ENCODE results near the gene FAM120A.
"Not testable (repeated sequence)": the region's sequence is repeated elsewhere in the genome, so short reads cannot be mapped to it uniquely, and the experiment has no call there.

FAM120A gene

GRCh38 chr9:93512170-93512812, 60.8 kb downstream of the FAM120A start:
- not testable (repeated sequence) for DNase-seq

DNA sequence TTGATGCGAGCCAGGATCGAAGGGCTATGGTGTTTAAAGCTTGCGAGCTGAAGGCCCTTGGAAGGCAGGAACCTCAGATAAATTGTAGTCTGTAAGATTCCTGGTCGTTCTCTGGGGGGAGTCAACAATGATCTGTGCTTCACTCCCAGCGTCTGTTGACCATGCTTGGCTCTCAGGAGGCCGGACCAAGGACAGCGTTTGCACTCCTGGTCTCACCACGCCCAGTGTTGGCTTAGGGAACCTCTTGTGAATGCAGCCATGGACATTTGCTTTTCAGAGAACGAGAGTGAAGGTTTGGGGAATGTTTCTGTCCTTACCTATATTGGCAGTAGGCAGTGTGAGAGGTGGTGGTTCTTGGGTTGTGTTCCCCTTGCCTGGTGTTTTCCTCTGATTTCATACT, 62.1 kb downstream of the FAM120A start:
- no peak for DNase-seq

DNA sequence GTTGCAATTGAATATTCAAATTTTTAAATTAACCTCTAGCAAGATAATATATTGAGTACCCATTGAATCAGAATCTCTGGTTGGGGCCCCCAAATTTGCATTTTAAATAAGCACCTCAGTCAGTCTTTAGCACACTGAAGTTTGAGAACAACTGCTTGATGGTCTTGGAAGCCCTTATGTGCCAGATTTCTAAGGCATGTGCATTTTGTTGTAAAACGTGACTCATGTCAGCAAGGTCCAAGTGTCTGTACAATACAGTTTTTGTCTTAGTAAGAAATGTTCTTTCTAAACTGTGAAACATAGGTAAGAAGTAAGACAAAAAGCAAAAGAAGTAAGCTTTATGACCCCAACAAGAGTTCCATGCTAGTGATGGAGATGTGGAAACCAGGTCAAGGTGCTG, 65.8 kb downstream of the FAM120A start:
- DNase-seq, result no peak

DNA sequence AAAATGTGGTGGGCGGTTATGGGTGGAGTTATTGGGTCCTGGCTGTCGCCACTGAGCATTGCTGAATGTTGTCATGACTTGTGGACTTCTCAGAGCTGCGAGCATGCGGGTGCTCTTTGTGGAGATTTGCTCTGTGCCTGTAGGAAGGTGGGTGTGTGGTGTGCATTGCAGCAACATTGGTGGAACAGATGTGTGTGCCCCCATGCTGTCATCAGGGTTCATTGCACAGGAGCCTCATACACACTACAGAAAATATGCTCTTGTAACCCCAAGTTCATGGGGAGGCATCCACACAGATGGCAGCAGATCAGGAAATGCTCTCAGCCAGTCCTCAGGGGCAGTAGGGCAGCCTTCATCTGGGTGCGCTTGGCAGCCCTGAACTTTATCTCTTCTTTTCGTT, 69.0 kb downstream of the FAM120A start:
- no peak for DNase-seq

DNA sequence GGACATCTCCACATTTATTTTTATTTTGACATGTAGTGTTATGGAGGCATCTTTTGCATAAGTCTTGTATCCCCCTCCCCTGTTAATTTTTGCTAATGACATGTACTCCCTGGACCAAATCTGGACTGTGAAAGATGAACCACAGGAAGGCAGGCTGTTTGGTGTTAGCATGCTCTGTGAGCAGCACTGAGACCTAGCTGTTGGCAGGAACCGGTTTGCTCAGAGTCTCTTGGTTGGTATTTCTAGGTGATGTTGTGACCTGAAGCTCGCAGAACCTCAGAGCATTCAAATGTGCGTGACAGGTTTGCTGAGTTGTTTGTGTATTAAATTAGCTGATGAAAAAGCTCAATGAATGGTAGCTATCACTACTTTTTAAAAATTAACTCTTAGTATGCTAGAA, 71.3 kb downstream of the FAM120A start:
- no peak for DNase-seq

DNA sequence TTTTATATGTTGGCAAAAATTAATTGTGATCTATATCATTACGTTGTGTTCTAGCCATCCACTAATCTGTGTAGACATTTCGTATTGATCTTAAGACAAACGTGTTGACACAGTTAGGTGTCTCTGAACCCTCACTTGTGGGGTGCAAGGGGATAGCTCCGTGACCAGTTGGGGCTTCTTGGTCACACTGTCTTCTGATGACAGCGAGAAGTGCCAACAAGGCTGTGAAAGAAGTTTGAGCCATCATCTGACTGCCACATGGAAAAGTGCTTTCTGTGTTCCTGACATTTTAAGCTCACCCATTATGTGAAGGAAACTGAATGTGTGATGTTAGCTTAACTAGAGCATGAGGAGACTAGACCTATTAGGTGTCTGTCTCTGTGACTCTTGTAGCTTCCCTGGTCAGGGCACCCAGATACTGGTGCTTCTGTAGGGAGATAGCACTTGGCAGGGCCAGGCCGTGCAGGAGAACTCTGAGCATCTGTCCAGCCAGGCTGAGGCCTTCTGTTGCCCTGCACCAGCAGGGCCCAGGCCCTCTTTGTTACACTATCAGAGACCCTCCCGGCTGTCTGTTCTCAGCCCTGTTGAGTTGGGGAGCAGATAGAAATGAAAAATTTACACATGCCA, 72.1 kb downstream of the FAM120A start:
- DNase-seq, result no peak

DNA sequence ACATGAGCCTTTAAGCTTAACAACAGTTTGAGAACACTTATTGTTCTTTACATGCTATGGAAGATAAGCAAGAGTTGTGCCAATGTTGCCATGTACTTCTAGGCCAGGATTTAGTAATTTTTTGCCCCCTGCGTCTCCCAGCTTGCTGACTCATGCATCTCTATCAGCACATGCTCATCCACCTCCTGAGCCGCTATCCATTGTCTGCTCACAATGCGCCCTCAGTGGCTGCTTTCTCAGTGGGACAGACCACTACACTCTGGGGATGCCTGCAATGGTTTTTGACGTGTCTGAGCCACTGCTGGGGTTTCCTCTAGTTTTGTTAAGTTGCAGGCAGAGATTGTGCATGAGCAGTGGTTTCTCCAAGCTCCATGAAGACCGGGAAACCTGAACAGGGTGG, 74.0 kb downstream of the FAM120A start:
- DNase-seq, result no peak

- DNase-seq, result no peak
Measured at GRCh38 chr9:93531374-93531773, 79.9 kb downstream of the FAM120A start.

DNA sequence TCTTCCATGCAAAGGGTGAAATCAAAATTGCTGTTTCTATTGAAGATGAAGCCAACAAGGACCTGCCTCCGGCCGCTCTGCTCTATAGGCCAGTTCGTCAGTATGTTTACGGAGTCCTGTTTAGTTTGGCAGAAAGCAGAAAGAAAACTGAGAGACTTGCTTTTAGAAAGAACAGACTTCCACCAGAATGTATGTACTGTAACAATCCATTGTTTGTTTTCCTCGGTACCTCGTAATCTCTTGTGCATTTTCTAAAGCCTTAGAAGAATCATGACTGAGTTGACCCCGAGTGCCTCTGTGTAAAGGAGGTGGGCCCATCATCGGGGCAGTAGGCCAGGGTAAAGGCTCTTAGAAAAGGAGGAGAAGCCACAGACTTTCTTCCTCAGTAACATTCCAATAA, 80.7 kb downstream of the FAM120A start:
- no peak for DNase-seq

- no peak for DNase-seq
Measured at GRCh38 chr9:93533863-93534262, 82.4 kb downstream of the FAM120A start.

- no peak for DNase-seq
Measured at GRCh38 chr9:93536167-93536566, 84.7 kb downstream of the FAM120A start.

DNA sequence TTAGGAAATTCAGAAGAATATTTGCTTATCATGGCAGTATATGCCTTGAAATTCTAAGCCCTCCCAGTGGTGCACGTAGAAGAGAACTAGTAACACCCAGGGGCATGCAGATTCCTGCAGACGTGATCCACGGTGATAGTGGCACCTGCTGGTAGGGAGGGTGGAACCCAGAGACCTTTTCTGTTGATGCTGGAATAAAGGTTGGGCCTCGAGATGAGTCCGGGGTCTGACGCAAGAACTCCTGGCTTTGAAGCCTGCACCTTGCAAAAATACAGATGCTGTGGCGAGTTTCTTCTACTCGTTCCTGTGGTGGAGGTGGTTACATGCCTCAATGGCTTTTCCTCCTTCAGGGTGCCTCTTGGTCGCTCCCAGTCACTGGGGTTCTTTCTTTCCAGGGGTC, 85.4 kb downstream of the FAM120A start:
- no peak for DNase-seq

- no peak for DNase-seq
Measured at GRCh38 chr9:93540305-93540704, 88.8 kb downstream of the FAM120A start.

- DNase-seq, result no peak
Measured at GRCh38 chr9:93541005-93541404, 89.5 kb downstream of the FAM120A start.

DNA sequence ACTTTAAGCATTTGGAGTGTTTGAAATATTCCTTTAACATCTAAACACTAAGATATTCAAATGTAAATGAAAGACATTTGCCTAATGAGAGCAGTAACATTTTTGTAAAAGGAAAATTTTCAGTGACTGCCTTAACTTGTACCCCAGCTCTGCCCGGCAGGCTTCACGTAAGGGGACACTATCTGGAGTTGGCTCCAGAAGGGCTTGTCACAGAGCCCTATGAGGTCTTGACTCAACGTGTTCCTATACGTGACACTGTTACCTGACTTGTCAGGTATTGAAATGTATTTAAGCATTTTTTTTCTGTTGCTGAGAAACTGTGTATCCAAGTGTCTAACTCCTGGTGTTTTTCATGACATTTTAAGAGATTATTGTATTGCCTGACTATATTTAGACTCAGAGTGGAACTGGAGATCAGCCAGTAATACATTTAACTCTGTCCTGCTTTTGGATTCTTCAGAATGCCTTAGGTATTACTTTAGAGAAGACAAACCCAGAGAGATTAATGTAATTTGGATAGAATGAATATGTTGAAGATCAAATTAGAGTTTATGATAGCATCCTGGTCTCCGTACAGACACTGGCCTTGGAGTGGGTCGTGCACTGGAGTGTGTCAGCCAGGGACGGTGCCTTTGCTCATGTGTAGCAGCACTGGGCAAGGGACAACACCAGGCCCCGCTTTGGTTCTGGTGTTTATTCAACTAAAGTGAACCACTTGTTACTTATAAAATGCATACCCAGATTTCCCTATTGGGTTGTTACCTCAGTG, 90.3 kb downstream of the FAM120A start:
- DNase-seq, result no peak

DNA sequence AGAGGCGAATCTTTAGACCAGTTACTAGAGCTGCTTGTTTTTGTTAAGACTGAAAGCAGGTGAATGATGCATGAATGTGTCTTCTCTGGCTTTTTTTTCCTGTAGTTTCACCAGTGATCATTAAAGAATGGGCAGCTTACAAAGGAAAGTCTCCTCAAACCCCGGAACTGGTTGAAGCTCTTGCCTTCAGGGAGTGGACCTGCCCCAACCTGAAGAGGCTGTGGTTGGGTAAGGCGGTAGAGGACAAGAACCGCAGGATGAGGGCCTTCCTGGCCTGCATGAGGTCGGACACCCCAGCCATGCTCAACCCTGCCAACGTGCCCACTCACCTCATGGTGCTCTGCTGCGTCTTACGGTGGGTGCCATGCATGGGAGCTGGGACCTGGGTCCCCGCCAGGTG, 91.6 kb downstream of the FAM120A start:
- no peak for DNase-seq

DNA sequence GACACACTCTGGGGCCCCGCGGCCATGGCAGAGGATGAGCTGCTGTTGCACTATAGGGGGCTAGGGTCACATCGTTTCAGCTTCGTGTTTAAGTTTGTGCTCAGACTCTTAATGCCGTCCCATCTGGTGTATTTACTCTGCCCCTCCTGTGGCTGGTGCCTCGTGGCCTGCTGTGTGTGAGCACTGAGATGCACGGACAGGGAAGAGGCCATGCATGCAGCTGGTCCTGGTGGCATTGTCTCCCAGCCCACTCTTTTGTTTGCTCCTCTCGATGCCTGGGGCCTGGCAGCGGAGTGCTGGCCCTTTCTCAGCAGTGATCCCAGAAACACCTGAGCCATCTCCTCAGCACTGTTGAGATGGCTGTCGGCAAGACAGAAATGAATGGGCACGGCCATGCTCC, 94.9 kb downstream of the FAM120A start:
- peak; percentile 11 for DNase-seq

DNA sequence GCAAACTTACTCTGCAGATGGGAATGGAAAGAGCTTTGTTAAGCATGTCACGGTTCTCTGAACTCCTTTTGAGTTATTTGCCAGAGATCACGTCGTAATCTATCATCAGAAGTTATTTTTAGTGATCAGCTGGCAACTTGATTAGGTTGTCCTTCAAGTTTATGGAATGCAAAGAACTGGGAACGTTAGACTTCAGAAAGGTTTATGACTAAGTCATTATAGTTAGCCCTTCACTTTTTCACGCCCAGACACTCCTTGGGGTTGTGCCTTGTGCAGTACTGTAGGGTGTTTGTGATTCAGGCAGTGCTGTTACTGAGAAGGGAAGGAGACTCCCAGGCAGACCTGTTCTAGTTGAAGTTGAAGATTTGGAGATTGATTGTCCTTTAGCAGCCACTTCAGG, 98.1 kb downstream of the FAM120A start:
- no peak for DNase-seq

DNA sequence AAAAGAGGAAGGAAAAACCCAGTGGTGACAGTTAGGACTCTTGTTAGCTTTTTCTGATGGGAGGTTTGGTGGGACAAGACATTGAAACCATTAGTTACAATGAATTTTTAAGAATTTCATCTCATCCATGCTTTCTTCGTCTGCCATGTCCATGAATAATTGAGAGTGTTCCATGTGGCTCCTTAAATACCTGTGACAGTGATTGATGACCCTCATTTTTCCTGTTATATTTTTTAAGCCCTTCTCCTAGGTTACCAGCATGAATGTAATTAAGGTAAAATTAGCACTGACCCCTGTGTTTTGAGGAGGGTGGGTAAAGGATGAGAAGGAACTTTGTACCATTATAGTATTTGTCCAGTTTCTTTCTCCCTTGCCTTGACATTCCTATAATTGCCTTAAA, 101.4 kb downstream of the FAM120A start:
- no peak for DNase-seq

- DNase-seq, result no peak
Measured at GRCh38 chr9:93555370-93555769, 103.9 kb downstream of the FAM120A start.

- DNase-seq, result no peak
Measured at GRCh38 chr9:93557366-93558137, 106.1 kb downstream of the FAM120A start.

GRCh38 chr9:93558503-93558902, 107.0 kb downstream of the FAM120A start:
- DNase-seq, result no peak

DNA sequence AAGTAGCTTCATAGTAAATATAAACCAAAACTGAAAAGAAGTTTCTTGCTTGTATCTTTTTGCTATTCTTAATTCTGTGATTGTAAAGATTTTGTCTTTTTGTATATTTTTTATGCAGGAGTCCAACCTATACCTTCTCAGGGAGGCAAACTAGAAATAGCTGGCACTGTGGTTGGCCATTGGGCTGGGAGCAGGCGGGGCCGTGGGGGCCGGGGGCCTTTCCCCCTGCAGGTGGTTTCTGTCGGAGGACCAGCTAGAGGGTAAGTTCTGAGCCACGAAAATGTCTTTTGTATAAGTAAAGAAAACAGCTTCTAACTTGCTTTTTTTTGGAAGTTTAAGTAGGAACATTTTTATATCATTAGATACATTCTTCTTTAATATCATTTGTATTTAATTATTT, 109.5 kb downstream of the FAM120A start:
- DNase-seq, result no peak

GRCh38 chr9:93562157-93562556, 110.7 kb downstream of the FAM120A start:
- no peak for DNase-seq
